ENCODE measurements around the gene CCDC174. TPM values are rescaled to one million over a fixed set of nuclear protein-coding genes. Genes with fewer than 3 reads are reported as not detected.
"Not testable (repeated sequence)": the region's sequence is repeated elsewhere in the genome, so short reads cannot be mapped to it uniquely, and the experiment has no call there.

CCDC174 gene
- polyA plus RNA-seq, 2 of the 4 experiments (the other 2 are of a cell fraction), result 12.6 to 17.6 TPM

DNA sequence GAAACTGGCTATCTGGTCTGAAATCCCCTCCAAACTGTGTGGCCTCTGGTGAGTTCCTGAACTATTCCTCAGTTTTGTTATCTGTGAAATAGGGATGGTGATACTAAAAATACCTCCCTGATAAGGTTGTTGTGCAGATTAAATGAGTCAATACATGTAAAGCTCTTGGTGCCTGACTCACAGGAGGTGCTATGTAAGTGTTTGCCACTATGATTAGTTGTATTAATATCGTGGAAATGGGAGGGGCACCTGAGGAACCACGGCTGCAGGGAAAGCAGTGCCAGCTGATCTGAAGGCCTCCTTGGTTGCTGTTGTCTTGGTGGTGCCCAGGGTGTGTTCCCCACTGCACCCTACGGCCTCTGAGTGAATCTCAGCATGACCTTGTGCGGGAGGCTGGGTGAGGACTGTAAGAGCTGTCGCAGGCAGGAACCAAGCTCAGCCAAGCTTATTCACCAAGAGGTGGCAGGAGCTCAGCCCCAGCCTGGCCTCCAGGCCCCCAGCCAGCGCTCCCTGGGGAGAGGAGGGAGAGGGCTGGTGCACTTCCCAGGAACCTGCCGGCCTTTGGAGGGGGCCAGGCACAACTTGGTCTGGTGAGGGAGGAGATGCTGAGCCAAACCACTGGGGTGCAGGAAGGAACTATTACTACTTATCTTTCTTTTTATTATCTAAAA, 44.8 kb upstream of the CCDC174 start (continued):
- TF ChIP-seq, protein P1, sequence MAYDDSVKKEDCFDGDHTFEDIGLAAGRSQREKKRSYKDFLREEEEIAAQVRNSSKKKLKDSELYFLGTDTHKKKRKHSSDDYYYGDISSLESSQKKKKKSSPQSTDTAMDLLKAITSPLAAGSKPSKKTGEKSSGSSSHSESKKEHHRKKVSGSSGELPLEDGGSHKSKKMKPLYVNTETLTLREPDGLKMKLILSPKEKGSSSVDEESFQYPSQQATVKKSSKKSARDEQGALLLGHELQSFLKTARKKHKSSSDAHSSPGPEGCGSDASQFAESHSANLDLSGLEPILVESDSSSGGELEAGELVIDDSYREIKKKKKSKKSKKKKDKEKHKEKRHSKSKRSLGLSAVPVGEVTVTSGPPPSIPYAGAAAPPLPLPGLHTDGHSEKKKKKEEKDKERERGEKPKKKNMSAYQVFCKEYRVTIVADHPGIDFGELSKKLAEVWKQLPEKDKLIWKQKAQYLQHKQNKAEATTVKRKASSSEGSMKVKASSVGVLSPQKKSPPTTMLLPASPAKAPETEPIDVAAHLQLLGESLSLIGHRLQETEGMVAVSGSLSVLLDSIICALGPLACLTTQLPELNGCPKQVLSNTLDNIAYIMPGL (CRISPR knock-in tag; IDR thresholded peaks at IDR 0.05; ENCODE audit: borderline replicate concordance), result no peak

DNA sequence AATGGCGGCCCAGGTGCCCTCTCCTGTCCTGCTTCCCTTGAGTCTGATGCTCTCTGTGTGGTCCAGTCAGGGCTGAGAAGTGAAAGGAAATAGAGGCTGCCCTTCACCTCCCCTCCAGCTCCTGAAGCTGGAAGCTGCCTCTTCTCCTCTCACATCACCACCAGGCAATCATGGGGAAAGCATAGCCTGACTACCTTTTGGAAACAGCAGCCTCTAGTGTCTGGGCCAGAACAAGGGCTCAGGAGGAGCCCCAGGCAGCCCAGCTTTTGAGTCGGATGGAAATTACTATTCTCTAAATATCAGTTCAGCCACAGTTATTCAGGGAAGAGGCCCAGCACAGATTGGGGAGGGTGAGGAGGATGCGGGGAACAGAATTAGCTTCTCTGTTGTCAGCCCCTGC, 43.3 kb upstream of the CCDC174 start:
- TF ChIP-seq ZC3H11A (IDR thresholded peaks at IDR 0.05), result no peak
- TF ChIP-seq, protein P2, sequence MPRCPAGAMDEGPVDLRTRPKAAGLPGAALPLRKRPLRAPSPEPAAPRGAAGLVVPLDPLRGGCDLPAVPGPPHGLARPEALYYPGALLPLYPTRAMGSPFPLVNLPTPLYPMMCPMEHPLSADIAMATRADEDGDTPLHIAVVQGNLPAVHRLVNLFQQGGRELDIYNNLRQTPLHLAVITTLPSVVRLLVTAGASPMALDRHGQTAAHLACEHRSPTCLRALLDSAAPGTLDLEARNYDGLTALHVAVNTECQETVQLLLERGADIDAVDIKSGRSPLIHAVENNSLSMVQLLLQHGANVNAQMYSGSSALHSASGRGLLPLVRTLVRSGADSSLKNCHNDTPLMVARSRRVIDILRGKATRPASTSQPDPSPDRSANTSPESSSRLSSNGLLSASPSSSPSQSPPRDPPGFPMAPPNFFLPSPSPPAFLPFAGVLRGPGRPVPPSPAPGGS (IDR thresholded peaks at IDR 0.05), result no peak
- TF ChIP-seq, protein P3, sequence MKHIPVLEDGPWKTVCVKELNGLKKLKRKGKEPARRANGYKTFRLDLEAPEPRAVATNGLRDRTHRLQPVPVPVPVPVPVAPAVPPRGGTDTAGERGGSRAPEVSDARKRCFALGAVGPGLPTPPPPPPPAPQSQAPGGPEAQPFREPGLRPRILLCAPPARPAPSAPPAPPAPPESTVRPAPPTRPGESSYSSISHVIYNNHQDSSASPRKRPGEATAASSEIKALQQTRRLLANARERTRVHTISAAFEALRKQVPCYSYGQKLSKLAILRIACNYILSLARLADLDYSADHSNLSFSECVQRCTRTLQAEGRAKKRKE (CRISPR knock-in tag; IDR thresholded peaks at IDR 0.05; ENCODE audit: low read depth), result no peak
- 0 out of 3 replicates have a peak, but pooled peaks have one; percentile 11 for TF ChIP-seq SMC3 (IDR thresholded peaks at IDR 0.05)
- TF ChIP-seq PHF8 (IDR thresholded peaks at IDR 0.05; ENCODE audit: borderline replicate concordance, low read depth), result no peak
- no peak for TF ChIP-seq MYC (IDR thresholded peaks at IDR 0.05; ENCODE audit: borderline replicate concordance, low read length)
- peak; percentile 21 to 52; a peak in 2 of 5 replicates for TF ChIP-seq RAD21 (conservative IDR thresholded peaks at IDR 0.05 in 1 of 2, IDR thresholded peaks at IDR 0.05 in 1 of 2)
- TF ChIP-seq, protein P4, sequence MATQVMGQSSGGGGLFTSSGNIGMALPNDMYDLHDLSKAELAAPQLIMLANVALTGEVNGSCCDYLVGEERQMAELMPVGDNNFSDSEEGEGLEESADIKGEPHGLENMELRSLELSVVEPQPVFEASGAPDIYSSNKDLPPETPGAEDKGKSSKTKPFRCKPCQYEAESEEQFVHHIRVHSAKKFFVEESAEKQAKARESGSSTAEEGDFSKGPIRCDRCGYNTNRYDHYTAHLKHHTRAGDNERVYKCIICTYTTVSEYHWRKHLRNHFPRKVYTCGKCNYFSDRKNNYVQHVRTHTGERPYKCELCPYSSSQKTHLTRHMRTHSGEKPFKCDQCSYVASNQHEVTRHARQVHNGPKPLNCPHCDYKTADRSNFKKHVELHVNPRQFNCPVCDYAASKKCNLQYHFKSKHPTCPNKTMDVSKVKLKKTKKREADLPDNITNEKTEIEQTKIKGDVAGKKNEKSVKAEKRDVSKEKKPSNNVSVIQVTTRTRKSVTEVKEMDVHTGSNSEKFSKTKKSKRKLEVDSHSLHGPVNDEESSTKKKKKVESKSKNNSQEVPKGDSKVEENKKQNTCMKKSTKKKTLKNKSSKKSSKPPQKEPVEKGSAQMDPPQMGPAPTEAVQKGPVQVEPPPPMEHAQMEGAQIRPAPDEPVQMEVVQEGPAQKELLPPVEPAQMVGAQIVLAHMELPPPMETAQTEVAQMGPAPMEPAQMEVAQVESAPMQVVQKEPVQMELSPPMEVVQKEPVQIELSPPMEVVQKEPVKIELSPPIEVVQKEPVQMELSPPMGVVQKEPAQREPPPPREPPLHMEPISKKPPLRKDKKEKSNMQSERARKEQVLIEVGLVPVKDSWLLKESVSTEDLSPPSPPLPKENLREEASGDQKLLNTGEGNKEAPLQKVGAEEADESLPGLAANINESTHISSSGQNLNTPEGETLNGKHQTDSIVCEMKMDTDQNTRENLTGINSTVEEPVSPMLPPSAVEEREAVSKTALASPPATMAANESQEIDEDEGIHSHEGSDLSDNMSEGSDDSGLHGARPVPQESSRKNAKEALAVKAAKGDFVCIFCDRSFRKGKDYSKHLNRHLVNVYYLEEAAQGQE (IDR thresholded peaks at IDR 0.05), result no peak
- TF ChIP-seq, protein P5, sequence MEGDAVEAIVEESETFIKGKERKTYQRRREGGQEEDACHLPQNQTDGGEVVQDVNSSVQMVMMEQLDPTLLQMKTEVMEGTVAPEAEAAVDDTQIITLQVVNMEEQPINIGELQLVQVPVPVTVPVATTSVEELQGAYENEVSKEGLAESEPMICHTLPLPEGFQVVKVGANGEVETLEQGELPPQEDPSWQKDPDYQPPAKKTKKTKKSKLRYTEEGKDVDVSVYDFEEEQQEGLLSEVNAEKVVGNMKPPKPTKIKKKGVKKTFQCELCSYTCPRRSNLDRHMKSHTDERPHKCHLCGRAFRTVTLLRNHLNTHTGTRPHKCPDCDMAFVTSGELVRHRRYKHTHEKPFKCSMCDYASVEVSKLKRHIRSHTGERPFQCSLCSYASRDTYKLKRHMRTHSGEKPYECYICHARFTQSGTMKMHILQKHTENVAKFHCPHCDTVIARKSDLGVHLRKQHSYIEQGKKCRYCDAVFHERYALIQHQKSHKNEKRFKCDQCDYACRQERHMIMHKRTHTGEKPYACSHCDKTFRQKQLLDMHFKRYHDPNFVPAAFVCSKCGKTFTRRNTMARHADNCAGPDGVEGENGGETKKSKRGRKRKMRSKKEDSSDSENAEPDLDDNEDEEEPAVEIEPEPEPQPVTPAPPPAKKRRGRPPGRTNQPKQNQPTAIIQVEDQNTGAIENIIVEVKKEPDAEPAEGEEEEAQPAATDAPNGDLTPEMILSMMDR (IDR thresholded peaks at IDR 0.05), result peak; percentile 21; the same call in 1 of the 3 replicates
- TF ChIP-seq MAZ (IDR thresholded peaks at IDR 0.05; ENCODE audit: borderline replicate concordance, low read depth, low read length), result no peak
- WGBS (ENCODE audit: missing lambda C conversion rate), result 63% methylated on average over 3 of the region's 3 CpGs
- Histone ChIP-seq H3K9me3 (no peaks in the 10 kb centered on the region), H3K4me2 (no peak overlapping the region), H3K4me1 (peaks cover 7% of the 10 kb centered on the region; the same call in 1 of the 3 replicates), H3K4me3 (no peak overlapping the region), H3K27ac (no peak overlapping the region)
- DNase-seq (ENCODE audit: low read depth in 1 of 2, low spot score in 1 of 2) (no peak), FAIRE-seq (no peak), ATAC-seq (peak; percentile 52 to 64; a peak in 4 of 6 replicates)
- CTCF ChIA-PET, result interaction anchor here (0.7 to 4.1 kb wide), 12 partner anchors 8 to 404 kb away, joined by 3 to 18 read pairs (median 4); no protein-coding TSS in a partner anchor
- POLR2A ChIA-PET, result interaction anchor here (0.5 to 1.8 kb wide), 2 partner anchors 43 to 65 kb away, joined by 6 to 7 read pairs; partner anchors contain the start of gene CCDC174

DNA sequence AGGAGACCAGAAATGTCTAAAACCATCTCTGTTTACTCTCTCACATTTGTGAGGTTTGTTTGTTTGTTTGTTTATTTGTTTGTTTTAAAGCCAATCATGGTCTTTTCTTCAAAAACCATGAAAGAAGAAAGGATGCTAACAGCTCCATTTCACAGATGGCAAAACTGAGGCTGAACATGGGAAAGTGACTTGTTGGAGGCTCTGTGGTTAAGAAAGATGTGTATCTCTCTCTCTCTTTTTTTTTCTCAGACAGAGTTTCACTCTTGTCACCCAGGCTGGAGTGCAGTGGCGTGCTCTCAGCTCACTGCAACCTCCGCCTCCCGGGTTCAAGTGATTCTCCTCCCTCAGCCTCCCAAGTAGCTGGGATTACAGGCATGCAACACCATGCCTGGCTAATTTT, 42.5 kb upstream of the CCDC174 start:
- not testable (repeated sequence) for H3K9me3 ChIP-seq; ATAC-seq; DNase-seq (ENCODE audit: low read depth in 1 of 2, low spot score in 1 of 2); H3K27ac ChIP-seq; FAIRE-seq; H3K4me1 ChIP-seq; H3K4me3 ChIP-seq; H3K4me2 ChIP-seq
- WGBS (ENCODE audit: missing lambda C conversion rate), result 87% methylated on average over 3 of the region's 3 CpGs
- CTCF ChIA-PET, result interaction anchor here (0.7 to 4.1 kb wide), 7 partner anchors 8 to 405 kb away, joined by 3 to 18 read pairs (median 5); no protein-coding TSS in a partner anchor
- POLR2A ChIA-PET, result interaction anchor here (0.5 to 1.8 kb wide), 2 partner anchors 42 to 64 kb away, joined by 6 to 7 read pairs; partner anchors contain the start of gene CCDC174

Data from A549 (cell line).